ENCODE measurements around the gene CCBE1.

GRCh38 chr18:59437851-59438569, 259.2 kb downstream of the CCBE1 start:
- TF ChIP-seq, protein P1, sequence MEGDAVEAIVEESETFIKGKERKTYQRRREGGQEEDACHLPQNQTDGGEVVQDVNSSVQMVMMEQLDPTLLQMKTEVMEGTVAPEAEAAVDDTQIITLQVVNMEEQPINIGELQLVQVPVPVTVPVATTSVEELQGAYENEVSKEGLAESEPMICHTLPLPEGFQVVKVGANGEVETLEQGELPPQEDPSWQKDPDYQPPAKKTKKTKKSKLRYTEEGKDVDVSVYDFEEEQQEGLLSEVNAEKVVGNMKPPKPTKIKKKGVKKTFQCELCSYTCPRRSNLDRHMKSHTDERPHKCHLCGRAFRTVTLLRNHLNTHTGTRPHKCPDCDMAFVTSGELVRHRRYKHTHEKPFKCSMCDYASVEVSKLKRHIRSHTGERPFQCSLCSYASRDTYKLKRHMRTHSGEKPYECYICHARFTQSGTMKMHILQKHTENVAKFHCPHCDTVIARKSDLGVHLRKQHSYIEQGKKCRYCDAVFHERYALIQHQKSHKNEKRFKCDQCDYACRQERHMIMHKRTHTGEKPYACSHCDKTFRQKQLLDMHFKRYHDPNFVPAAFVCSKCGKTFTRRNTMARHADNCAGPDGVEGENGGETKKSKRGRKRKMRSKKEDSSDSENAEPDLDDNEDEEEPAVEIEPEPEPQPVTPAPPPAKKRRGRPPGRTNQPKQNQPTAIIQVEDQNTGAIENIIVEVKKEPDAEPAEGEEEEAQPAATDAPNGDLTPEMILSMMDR (IDR thresholded peaks at IDR 0.05; ENCODE audit: insufficient read depth, low read length, poor library complexity, severe bottlenecking), result no peak
- TF ChIP-seq EZH2phosphoT487 (conservative IDR thresholded peaks at IDR 0.05; ENCODE audit: low read length), result no peak

Measured in SU-DHL-6 (cell line).